ENCODE measurements around the gene CNEP1R1. TPM values are rescaled to one million over a fixed set of nuclear protein-coding genes. Genes with fewer than 3 reads are reported as not detected.

CNEP1R1 gene
- total and polyA plus RNA-seq, 2 donors, result 8.6 to 39.3 TPM

DNA sequence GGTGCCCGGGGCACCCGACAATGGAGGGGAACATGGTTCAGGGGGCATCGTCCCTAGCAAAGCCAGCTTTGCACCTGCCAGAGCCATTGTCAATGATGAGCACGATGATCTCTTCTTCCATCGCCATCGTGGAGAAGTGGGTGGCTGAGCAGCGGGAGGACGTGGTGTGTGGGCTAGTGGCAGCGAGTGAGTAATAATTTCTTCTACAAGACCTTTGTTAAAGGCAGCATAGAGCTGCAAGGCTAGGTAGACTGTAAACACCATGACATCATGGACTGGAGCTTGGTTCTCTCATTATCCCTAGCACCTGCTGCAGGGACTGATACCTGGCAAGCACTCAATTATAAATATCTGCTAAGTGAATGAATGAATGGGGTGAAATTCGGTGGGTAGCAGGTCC is 34.1 kb downstream of the CNEP1R1 start:
- 90% methylated on average over 10 of the region's 10 CpGs for WGBS
- Histone ChIP-seq H3K36me3 (ENCODE audit: insufficient read depth) (no peaks in the 10 kb centered on the region), H3K4me1 (ENCODE audit: insufficient read depth) (no peaks in the 10 kb centered on the region), H3K27ac (ENCODE audit: low read depth) (no peak overlapping the region), H3K4me3 (ENCODE audit: low read depth, low read length) (no peak overlapping the region)
- no peak for DNase-seq (ENCODE audit: extremely low spot score)

- DNase-seq (ENCODE audit: extremely low spot score), result no peak
- no peaks in the 10 kb centered on the region for H3K4me1 ChIP-seq (ENCODE audit: insufficient read depth)
- H3K36me3 ChIP-seq (ENCODE audit: insufficient read depth), result no peaks in the 10 kb centered on the region
- no peak overlapping the region for H3K27ac ChIP-seq (ENCODE audit: low read depth)
- 82% methylated on average over 3 of the region's 3 CpGs for WGBS
- no peak overlapping the region for H3K4me3 ChIP-seq (ENCODE audit: low read depth, low read length)
Observed at GRCh38 chr16:50059669-50060068, 34.6 kb downstream of the CNEP1R1 start.

GRCh38 chr16:50061326-50061725 is 36.3 kb downstream of the CNEP1R1 start:
- 42% methylated on average over 1 of the region's 1 CpG for WGBS
- H3K36me3 ChIP-seq (ENCODE audit: insufficient read depth), result no peaks in the 10 kb centered on the region
- no peak for DNase-seq (ENCODE audit: extremely low spot score)
- H3K27ac ChIP-seq (ENCODE audit: low read depth), result no peak overlapping the region
- H3K4me1 ChIP-seq (ENCODE audit: insufficient read depth), result no peaks in the 10 kb centered on the region
- H3K4me3 ChIP-seq (ENCODE audit: low read depth, low read length), result no peak overlapping the region

DNA sequence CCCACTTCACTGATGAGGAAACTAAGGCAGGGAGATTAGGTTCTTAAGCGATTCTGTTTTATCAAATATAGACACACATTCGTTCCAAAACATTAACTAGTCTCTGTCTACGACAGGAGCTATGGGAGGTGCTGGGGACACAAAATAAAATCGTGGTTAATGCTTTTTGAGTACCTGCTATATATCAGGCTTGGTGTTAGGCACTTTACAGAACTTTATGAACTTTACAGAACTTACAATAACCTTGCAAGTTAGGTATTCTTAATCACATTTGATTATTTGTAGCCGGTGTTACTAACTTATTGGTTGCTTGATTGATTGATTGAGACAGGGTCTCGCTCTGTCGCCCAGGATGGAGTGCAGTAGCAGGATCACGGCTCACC is 40.2 kb downstream of the CNEP1R1 start:
- WGBS, result 81% methylated on average over 8 of the region's 8 CpGs
- no peak overlapping the region for H3K27ac ChIP-seq (ENCODE audit: low read depth)

GRCh38 chr16:50065624-50066481 is 40.8 kb downstream of the CNEP1R1 start, which contains the start of gene HEATR3:
Gene HEATR3 (plus strand): TSS chr16:50065970. CDS start chr16:50066132, 162 bp downstream.
- H3K36me3 ChIP-seq (ENCODE audit: insufficient read depth), result no peaks in the 10 kb centered on the region
- peak within 1 kb of the TSS; percentile 79 for H3K4me3 ChIP-seq (ENCODE audit: low read depth, low read length)
- no peaks in the 10 kb centered on the region for H3K4me1 ChIP-seq (ENCODE audit: insufficient read depth)
- DNase-seq (ENCODE audit: extremely low spot score), result peak; percentile 74
- 3% methylated on average over 91 of the region's 91 CpGs for WGBS
- H3K27ac ChIP-seq (ENCODE audit: low read depth), result peak within 1 kb of the TSS; percentile 90

More for the DNA sequence above, 40.2 kb downstream of the CNEP1R1 start:
- H3K36me3 ChIP-seq (ENCODE audit: insufficient read depth), result no peaks in the 10 kb centered on the region
- H3K4me3 ChIP-seq (ENCODE audit: low read depth, low read length), result no peak overlapping the region
- DNase-seq (ENCODE audit: extremely low spot score), result no peak
- H3K4me1 ChIP-seq (ENCODE audit: insufficient read depth), result no peaks in the 10 kb centered on the region

GRCh38 chr16:50066482-50067289 is 41.7 kb downstream of the CNEP1R1 start:
- Histone ChIP-seq H3K36me3 (ENCODE audit: insufficient read depth) (no peaks in the 10 kb centered on the region), H3K4me1 (ENCODE audit: insufficient read depth) (no peaks in the 10 kb centered on the region), H3K27ac (ENCODE audit: low read depth) (no peak overlapping the region), H3K4me3 (ENCODE audit: low read depth, low read length) (peak overlapping the region; percentile 79)
- 24% methylated on average over 34 of the region's 34 CpGs for WGBS
- DNase-seq (ENCODE audit: extremely low spot score), result no peak

DNA sequence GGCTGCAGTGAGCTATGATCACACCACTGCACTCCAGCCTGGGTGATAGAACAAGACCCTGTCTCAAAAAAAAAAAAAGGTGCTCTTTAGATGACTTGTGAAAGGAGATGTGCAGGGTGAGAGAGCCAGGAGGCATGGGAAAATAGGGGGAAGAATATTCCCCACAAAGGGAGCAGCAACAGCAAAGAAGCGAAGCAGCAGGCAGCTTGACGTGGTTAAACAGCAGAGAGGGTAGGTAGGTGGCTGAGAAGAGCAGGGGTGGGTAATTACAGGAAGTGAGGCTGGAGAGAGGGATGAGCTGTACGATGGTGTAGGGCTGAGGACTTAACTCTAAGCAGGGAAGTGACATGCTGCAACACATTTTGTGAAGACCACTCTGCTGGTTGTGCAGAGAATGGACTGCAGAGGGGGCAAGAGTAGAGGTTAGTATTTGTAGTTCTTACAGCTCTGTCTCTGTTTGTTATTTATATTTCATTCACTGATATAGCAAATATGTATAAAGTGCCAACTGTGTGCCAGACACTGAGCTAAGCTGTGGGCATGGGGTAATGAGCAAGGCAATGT is 42.3 kb downstream of the CNEP1R1 start:
- DNase-seq (ENCODE audit: extremely low spot score), result no peak
- H3K4me1 ChIP-seq (ENCODE audit: insufficient read depth), result no peaks in the 10 kb centered on the region
- H3K27ac ChIP-seq (ENCODE audit: low read depth), result no peak overlapping the region
- no peak overlapping the region for H3K4me3 ChIP-seq (ENCODE audit: low read depth, low read length)
- no peaks in the 10 kb centered on the region for H3K36me3 ChIP-seq (ENCODE audit: insufficient read depth)
- 41% methylated on average over 3 of the region's 3 CpGs for WGBS

- H3K36me3 ChIP-seq (ENCODE audit: insufficient read depth), result no peaks in the 10 kb centered on the region
- no peak for DNase-seq (ENCODE audit: extremely low spot score)
- no peak overlapping the region for H3K4me3 ChIP-seq (ENCODE audit: low read depth, low read length)
- no peaks in the 10 kb centered on the region for H3K4me1 ChIP-seq (ENCODE audit: insufficient read depth)
- no peak overlapping the region for H3K27ac ChIP-seq (ENCODE audit: low read depth)
- WGBS, result 80% methylated on average over 4 of the region's 4 CpGs
Observed at GRCh38 chr16:50068550-50068949, 43.5 kb downstream of the CNEP1R1 start.

DNA sequence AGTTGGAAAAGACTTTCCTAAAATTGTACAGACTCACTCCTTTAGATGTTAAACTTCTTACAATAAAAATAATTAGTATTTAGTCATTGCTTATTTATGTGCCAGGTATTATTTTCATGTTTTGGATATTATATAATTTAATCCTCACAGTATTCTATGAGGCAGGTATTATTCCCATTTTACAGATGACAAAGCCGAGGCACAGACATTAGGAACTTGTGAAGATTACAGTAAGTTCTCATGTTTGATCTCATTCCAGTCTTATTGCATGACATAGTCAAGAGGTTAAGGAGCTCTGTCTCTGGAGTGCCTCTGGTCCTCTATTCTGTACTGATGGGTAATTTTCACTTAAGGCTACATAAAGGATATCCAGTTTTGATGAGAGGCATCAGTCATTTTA is 44.0 kb downstream of the CNEP1R1 start:
- 96% methylated on average over 1 of the region's 1 CpG for WGBS
- no peak overlapping the region for H3K27ac ChIP-seq (ENCODE audit: low read depth)

GRCh38 chr16:50071075-50071671 is 46.1 kb downstream of the CNEP1R1 start:
- no peaks in the 10 kb centered on the region for H3K4me1 ChIP-seq (ENCODE audit: insufficient read depth)
- WGBS, result 64% methylated on average over 2 of the region's 2 CpGs
- DNase-seq (ENCODE audit: extremely low spot score), result no peak
- no peak overlapping the region for H3K4me3 ChIP-seq (ENCODE audit: low read depth, low read length)
- H3K27ac ChIP-seq (ENCODE audit: low read depth), result no peak overlapping the region
- peaks cover 3% of the 10 kb centered on the region for H3K36me3 ChIP-seq (ENCODE audit: insufficient read depth)

More for the DNA sequence above, 44.0 kb downstream of the CNEP1R1 start:
- H3K4me1 ChIP-seq (ENCODE audit: insufficient read depth), result no peaks in the 10 kb centered on the region
- H3K4me3 ChIP-seq (ENCODE audit: low read depth, low read length), result no peak overlapping the region
- no peaks in the 10 kb centered on the region for H3K36me3 ChIP-seq (ENCODE audit: insufficient read depth)
- no peak for DNase-seq (ENCODE audit: extremely low spot score)

DNA sequence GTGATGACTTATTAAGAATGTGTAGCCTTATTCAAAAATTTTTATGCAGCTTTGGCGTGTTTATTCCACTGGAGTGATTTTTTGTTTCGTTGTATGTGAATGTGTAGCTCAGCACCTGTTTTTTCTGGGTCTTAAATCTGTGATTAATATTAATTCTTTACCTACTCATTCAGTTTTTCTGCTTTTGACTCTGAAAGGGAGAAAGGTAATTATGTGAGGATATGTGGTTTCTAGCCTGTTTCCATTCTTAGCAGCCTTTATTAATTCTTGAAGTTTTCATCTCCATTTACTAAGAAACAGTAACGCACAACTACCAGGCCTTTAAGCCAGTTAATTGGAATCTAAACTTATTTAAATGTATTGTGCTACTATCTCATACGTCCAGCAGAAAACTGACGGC is 47.7 kb downstream of the CNEP1R1 start:
- 91% methylated on average over 5 of the region's 5 CpGs for WGBS
- peaks cover 3% of the 10 kb centered on the region for H3K36me3 ChIP-seq (ENCODE audit: insufficient read depth)
- DNase-seq (ENCODE audit: extremely low spot score), result no peak

GRCh38 chr16:50079397-50080140 is 54.5 kb downstream of the CNEP1R1 start:
- H3K36me3 ChIP-seq (ENCODE audit: insufficient read depth), result peaks cover 6% of the 10 kb centered on the region

More for the DNA sequence above, 47.7 kb downstream of the CNEP1R1 start:
- no peak overlapping the region for H3K4me3 ChIP-seq (ENCODE audit: low read depth, low read length)
- H3K27ac ChIP-seq (ENCODE audit: low read depth), result no peak overlapping the region
- H3K4me1 ChIP-seq (ENCODE audit: insufficient read depth), result no peaks in the 10 kb centered on the region

More at GRCh38 chr16:50079397-50080140, 54.5 kb downstream of the CNEP1R1 start:
- no peak overlapping the region for H3K27ac ChIP-seq (ENCODE audit: low read depth)
- DNase-seq (ENCODE audit: extremely low spot score), result no peak
- 82% methylated on average over 9 of the region's 9 CpGs for WGBS
- H3K4me1 ChIP-seq (ENCODE audit: insufficient read depth), result no peaks in the 10 kb centered on the region
- no peak overlapping the region for H3K4me3 ChIP-seq (ENCODE audit: low read depth, low read length)

Data from urinary bladder (tissue), 4 donors.